ELR (cell line): ENCODE measurements around the gene CACNA2D3.

Experiments
- DNase-seq: peaks from one replicate; pipeline ENCODE4 v3.0.0-alpha.2; 2015; ENCODE audit warnings: low read depth

Gene CACNA2D3

DNA sequence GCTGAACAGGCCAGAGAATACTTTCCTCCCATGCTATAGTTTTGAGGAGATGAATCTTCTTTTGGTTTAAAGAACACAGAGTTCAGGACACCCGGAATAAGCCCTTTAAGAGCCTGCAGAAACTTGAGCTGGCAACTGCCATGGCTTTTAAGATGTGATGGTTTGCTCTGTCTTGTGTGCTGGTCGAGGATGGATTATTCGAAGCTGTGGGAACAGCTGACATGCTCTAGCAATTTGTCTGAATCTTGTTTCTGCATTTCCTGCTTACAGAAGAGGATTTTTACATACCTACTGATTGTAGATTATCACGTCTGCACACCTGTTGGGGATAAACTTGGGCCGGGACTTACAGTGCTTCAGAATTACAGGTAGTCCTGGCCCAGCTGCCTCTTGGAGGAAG, 408.6 kb downstream of the CACNA2D3 start:
- no peak for DNase-seq

GRCh38 chr3:54531741-54532140, 409.4 kb downstream of the CACNA2D3 start:
- DNase-seq, result no peak

DNA sequence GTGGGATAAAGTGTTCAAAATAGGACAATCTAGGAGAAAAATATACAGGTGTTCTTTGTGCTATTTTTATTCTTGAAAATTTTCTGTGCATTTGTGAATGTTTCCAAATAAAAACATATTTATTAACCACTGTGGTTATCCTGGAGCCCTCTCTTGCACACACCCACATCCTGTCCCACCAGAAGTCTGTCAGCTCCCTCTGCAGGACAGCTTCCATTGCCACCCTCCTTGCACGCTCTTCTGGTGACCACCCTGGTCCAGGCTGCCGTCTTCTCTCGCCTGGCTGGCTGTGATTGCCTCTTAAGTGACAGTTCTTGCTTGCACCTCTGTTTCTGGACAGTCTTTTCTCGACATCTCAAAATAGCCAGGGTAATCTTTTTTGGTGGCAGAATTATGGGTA, 411.5 kb downstream of the CACNA2D3 start:
- DNase-seq, result no peak

DNA sequence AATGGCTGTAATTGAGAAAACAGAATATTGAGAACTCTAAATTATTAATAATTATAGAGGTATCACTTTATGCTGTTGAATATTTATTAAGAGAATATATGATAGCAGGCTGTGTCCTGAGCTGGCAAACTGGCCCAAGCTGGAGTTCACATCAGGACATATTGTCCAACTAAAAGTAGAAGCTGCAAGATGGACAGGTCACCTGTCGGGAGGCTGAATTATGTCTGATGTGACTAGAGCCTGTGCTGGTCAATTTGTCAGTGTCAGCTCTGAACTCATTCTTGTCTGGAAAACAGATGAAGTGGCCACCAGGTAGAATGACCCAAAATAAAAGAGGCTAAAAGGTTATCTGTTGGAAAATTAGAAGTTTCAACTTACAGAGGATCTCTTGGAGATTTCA, 413.3 kb downstream of the CACNA2D3 start:
- DNase-seq, result no peak

- no peak for DNase-seq
Observed at GRCh38 chr3:54536450-54536849, 414.1 kb downstream of the CACNA2D3 start.

- DNase-seq, result no peak
Observed at GRCh38 chr3:54537506-54537905, 415.2 kb downstream of the CACNA2D3 start.

DNA sequence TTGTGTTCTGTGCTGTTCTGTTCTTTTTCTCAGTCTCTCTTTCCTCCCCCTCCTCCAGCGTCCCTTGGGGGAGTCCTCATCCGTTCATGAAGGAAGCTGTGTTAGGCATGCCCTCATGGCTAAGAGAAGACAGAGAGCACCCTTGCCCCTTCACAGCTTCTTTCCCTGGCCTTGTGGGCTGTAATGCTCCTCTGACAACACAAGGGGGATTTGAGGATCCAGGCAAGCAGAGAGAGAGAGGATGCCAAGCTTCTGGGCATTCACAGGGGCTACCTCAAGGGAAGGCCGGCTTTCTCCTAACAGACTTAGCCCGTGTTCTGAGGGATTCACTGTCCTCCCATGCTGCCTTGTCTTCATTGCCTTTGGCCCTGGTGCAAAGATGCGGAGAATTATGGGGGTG, 416.0 kb downstream of the CACNA2D3 start:
- no peak for DNase-seq

DNA sequence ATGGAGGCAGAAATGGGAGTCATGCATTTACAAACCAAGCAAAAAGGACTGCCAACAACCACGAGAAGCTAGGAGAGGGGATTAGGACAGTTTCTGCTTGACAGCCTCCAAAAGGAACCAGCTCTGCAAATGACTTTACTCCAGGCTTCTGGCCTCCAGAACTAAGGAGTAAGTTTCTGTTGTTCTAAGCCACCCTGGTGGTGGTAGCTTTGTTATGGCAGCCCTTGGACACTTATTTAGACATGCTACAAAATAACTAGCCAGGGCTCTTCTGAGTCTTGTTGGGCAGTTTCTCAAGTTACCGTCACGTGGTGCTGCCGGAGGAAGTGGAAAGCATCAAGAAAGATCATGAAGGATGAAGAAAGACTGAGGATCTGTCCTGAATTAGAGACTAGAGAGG, 419.0 kb downstream of the CACNA2D3 start:
- no peak for DNase-seq

DNA sequence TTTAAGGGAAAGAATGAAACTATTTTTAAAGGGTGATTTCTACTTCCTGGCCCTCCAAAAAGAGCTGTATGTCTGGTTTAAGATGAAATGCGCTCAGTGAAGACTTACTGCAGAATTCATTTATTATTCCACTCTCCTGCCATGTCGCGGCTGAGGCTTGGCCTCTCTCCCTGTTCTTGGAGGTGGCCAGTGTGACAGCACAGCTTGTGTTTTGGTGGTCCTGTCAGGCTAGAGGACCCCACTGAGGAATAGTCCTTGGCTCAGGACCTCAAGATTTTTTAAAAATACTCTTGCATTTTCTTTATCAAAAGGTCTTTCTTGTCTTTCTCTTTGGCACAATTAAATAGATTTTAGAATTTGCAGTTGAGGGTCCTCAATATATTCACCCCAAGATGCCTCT, 421.1 kb downstream of the CACNA2D3 start:
- no peak for DNase-seq

- DNase-seq, result no peak
Observed at GRCh38 chr3:54547051-54547450, 424.7 kb downstream of the CACNA2D3 start.

- DNase-seq, result no peak
Observed at GRCh38 chr3:54547846-54548245, 425.5 kb downstream of the CACNA2D3 start.

DNA sequence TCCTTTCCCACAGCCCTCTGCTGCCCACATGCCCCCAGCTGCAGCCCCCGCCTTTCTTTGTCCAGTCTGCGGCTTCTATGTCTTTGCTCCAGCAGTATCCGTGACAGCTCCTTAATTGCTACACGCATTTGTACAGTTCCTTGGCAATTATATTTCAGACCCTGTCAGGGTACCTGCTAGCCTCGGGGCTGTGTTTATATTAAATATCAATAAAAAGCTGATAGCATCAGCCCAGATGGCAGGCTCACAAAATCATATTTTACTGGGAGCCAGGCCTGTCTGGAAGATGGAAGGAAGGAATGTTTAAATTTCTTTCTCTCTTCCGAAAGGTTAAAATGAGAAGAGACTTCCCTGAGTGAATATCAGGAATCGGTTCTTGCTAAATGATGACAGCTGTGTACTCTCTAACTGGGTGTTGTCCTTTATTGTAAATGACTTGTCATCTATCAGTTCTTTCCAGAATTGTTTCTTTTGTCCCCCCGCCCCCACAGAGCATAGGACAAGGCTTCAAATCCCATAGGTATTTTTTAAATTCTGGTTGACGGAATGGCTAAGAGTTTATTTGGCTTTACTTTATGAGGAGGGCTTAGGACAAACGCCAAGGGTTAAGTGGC, 427.4 kb downstream of the CACNA2D3 start:
- DNase-seq, result no peak

DNA sequence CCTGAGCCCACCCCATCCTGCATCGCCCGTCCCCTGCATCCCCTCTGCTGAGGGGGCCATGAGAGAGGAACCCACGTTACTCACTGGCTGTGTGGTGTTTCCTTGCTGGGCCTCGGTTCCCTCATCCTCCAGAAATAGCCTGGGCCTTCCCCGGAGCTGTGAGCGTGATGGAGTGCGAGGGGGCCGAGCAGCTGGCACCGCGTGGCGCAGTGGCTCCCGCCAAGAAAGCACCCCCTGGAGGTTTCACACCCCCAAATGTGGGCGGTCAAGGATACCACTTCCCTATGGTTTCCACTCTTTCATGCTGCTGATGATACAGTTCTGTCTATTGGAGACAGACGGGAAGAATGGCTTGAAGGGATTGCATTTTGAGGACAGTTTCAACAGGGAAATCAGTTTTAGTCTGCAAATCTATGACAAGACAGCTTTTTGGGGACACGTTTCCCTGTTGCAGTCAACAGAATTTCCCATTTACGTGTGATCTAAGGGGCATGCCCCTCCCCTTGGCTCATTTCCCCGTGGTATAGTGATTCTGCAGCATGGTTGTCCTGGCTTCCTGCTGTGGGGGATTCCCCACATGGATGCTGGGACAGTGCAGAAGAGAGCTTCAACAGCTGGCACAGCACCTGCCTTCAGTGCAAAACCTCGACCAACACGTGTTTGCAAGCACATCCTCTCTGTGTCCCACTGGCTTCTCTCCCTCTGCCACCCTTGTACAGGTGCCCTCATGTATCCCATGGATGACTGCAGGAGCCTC, 428.0 kb downstream of the CACNA2D3 start:
- DNase-seq, result no peak

GRCh38 chr3:54556630-54557029, 434.3 kb downstream of the CACNA2D3 start:
- DNase-seq, result no peak

GRCh38 chr3:54557538-54558428, 435.4 kb downstream of the CACNA2D3 start:
- DNase-seq, result no peak

DNA sequence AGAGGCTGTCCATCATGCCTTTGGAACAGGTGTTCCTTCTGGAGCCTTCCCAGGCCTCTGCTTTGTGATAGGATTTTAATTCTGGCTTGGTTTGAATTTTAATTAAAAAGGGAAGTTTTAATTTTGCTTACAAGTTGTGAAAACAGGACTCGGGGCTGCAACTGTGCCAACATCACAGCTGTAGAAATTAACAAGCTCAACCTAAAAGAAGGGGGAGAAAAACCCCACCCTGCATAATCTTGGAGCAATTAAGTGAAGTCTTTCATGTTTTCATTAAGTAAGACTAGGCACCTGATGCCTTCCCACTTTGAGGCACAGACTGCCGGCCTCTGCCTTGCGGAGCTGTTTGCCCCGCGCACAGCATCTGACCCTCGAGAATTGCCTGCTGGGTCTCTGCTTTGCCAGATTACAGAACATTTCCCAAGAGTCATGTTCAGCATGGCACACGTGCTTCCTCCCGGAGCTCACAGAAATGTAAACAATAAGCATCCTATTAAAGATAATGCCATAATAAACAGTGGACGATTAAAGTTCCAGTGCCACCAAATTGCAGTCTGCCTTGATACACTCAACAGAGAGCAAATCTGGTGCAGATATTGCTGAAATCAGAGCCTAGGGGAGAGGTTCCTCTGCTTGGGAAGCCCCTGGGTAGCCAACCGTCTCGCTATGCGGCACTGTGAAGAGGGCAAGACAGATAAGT, 441.3 kb downstream of the CACNA2D3 start:
- no peak for DNase-seq

DNA sequence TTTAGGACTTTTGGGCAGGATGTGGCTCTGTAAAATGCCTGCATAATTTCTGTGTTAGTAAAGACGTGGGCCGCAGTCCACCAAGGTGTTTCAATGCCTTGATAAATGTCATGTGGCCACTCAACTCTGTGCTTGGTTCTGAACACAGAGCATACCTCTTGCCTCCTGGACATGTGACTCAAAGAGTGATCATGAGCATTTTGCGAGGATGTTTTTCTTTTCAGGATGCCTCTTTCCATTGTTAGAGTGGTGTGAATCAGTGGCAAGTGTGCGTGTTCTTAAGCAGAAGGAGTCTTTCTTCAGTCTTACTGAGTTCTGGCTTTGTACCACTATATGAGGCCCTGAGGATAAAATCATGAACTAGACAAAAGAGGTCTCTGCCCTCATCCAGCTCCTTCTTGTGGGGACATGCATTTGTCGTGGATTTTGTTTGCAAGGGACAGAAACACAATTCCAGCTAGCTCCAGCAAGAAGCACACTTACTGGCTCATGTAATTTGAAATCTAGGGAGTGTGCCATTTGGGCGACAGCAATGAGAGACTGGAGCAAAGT, 442.1 kb downstream of the CACNA2D3 start:
- no peak for DNase-seq

DNA sequence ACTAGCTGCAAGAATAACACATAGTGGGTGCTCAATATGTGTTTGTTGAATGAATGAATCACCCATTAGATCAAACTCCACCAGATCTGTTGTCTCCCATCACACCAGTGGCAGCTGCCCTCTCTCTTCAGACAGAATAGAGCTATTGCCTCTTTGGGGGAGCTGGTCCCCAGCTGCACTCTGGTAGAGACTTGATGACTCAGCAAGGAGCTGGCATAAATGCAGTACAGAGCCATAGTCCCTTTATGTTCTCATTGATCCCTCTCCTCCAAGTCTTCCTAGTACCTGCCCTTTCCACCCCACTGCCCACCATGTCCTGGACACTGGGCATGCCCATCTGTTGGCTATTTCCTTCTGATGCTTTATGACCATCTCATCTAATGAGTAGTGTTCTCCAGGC, 443.6 kb downstream of the CACNA2D3 start:
- DNase-seq, result no peak

GRCh38 chr3:54567949-54568348, 445.6 kb downstream of the CACNA2D3 start:
- DNase-seq, result no peak

- DNase-seq, result no peak
Observed at GRCh38 chr3:54570008-54570407, 447.7 kb downstream of the CACNA2D3 start.

DNA sequence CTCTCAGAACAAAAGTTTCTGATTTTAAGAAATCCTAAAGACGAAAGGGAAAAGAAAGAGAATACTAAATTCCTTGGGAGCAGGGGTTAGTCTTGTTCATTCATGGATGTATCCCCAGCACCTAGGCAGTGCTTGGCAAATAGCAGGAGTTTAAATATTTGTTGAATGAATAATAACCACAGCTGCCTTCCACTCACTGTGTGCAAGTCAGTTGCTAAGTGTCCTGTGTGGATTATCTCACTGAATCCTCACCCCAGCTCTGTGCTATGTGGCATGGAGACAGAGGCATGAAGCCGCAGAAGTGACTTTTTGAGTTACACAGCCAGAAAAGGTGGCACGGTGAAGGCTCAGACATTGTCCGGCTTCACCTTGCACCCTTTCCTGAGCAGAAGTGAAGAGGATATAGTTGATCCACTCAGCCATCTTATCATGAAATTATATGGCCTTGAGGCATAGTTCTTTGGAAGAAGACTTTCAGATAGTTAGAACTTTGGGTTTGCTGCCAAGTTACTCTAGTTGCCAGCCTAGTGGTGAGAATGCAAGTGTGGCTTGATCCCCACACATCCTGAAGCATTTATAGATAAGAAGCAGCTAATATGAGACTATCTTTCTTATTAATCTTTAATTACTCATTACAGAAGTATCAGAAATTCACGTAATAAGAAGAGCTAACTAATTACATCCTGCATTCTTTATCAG, 450.0 kb downstream of the CACNA2D3 start:
- peak; percentile 1 for DNase-seq
